Myocyte (in vitro differentiated cells): ENCODE data around the gene HLA-DPA1. TPM values are rescaled to one million over a fixed set of nuclear protein-coding genes. Genes with fewer than 3 reads are reported as not detected.
"Not testable (repeated sequence)": the region's sequence is repeated elsewhere in the genome, so short reads cannot be mapped to it uniquely, and the experiment has no call there.

Experiments
- DNase-seq: peaks from one replicate; pipeline ENCODE4 v3.0.0-alpha.2; 2012; ENCODE audit warnings: low read depth
- polyA plus RNA-seq: library from polyadenylated mRNA; unstranded; fragments of >200 nt; gene quantifications from one replicate; pipeline ENCODE4 v1.2.1, GENCODE V29; 2012; ENCODE audit warnings: missing spikeins
- total RNA-seq: library from RNA; depleted of rRNA; stranded (reverse); fragments of >200 nt; gene quantifications from 2 replicates; pipeline ENCODE4 v1.2.3, GENCODE V29; 2014

Gene HLA-DPA1
- total RNA-seq: 0.27 and 0.68 TPM in 2 replicates
- polyA plus RNA-seq: 0.20 TPM

DNA sequence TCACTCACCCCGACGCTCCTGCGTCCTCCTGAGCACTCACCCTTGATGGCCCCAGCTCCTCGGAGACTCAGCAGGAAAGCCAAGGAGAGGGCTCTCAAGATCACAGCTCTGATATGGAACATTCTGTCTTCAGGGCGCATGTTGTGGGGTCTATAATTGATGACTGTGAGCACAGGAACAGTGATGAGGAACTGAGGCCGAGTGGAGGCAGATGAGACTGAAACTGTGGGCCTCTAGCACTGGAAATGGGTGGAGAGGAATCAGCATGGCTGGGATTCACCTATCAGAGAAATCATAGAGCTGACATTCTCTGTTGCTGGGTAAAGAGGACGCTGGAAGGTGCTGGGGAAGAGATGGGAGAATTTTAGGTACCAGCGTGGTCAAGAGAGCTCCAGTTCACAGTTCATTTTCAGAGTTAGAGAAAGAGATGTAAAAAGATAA lies at the start of gene HLA-DPA1:
Gene HLA-DPA1 (minus strand): TSS at position 219 of the 441 bp plus-strand sequence.
- peak; percentile 28 for DNase-seq

- no peak for DNase-seq
Measured at GRCh38 chr6:33123181-33123580, 49.7 kb upstream of the HLA-DPA1 start.

GRCh38 chr6:33120001-33120400 lies 46.6 kb upstream of the HLA-DPA1 start:
- no peak for DNase-seq

DNA sequence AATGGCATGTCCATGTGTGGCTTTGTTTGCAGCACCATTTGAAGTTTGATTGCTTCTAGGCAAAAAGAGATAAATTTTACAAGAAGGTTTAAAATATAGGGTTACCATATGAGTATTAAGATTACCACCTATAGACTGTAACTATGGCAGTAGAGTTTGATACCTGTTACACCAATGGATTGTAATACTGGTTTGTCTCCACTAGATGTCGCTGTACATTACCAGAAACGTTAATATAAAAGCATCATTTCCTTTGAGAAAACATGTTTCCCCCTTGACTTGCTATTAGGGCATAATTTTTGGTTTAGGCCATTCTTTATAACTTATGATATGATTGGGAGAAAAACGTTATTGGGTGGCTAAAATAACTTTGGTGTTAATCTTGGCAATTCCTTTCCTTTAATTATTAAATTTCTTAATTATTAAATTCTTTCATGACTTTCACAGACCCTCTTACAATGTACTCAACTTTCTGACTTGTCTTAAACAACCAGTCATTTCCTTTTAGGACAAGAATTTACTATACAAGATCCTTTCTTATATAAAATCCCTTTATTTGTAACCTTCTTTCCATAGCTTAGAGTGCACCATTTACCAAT lies 45.2 kb upstream of the HLA-DPA1 start:
- peak; percentile 63 for DNase-seq

DNA sequence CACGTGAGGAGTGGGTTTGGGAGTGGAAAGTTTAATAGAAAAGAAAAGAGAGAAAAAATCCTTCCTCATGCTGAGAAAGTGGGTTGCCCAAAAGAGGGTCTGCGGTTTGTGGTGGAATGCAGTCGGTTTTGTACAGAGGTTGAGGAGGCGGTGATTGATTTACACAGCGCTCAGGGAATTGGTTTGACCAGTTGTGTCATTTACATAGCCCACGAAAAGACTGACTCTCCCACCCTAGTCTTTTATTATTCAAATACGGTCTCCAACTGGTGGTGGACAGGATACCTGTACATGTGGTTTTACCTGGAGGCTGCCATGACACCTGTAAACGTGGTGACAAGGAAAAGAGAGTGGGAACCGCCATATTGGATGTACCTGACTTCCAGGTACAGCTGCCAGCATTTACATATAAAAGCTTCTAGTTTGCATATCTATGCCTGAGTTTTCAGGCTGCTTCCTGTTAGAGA lies 44.4 kb upstream of the HLA-DPA1 start:
- DNase-seq: no peak

- DNase-seq: no peak
Measured at GRCh38 chr6:33116841-33117711, 43.6 kb upstream of the HLA-DPA1 start.

DNA sequence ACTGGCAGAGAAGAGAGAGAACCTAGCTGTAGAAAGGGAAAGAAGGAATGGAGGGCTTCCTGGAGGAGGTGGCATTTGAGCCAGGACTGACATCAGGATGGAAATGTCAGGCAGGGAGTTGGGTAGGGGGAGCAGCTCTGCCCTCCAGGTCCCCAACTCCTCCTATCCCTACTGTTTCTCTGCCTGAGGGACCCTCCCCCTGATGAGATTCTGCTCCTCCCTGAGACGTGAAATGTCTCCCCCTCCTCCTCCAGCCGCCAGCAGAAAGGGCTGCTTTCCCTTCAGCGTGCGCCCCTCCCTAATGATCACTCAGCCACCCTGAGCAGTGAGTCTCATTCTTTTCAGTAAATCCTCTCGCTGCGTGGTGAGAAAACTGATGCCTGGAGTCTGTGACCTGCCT lies 43.0 kb upstream of the HLA-DPA1 start:
- no peak for DNase-seq

DNA sequence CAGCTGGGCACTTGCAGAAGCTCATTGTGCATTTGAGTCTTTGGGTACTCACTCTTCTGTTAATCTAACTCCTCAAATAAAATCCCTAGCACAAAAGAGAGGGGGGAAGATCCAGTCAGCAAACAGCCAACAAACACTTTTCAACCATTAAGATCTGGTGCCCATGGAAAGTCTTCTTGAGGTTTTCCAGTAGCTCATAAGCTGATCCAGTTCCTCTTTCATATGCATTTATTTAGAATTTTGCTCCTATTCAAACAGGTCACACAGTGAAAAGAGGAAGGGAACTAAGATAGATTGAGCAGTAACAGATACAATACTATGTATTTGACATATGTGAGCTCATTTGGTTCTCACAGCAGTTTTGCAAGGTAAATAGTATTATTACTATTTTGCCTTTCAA lies 41.0 kb upstream of the HLA-DPA1 start:
- DNase-seq: no peak

DNA sequence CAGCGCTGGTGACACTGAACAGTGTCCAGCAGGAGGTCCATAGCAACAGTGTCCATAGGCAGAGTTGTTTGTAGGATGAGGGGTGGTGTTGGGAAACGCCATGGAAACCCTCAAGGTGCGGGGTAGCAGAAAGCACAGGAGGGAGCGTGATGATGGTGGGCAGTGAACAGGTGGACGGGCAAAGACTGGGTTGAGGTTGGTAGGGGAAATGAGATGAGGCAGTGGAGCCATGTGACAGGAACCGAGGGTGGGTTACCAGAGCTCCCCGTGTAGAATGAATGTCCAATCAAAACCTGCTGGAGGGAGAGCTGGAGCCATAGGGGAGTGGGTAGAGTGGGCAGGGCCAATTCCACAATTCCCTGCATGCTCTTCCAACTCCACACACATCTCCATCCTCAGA lies 40.3 kb upstream of the HLA-DPA1 start:
- DNase-seq: no peak

DNA sequence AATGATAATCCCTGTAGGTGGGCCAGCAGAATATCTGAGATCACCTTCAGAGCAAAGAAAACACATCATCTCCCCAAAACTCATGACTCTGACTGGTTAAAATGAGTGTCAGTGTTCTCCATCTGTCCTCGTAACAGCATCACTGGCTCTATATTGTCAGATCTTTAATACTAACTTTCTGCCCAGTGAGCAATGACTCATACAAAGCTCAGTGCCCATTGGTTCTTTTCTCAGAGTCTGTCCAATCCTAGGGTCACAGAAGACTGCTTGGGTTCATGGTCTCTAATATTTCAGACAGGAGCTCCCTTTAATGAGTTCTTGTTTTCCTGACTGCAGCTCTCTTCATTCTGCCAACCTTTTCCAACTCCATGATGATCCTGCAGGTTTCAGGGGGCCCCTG lies 38.7 kb upstream of the HLA-DPA1 start:
- peak; percentile 74 for DNase-seq

DNA sequence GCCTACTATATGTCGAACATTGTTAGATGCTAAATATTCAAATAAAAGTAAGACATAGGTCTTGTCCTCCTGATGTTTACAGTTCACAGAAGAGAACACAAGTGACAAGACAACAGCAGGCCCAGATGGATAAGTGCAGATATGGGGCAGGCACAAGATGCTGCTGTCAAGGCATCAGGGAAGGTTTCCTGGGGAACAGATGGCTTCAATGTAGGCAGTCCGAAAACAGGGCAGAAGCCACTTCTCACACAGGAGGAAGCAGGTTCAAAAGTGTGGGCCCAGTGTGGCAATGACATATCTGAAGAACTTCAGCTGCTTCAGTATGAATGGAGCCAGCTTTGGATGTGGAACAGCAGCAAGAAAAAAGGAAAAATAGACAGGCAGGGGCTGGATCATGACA lies 34.9 kb upstream of the HLA-DPA1 start:
- no peak for DNase-seq

DNA sequence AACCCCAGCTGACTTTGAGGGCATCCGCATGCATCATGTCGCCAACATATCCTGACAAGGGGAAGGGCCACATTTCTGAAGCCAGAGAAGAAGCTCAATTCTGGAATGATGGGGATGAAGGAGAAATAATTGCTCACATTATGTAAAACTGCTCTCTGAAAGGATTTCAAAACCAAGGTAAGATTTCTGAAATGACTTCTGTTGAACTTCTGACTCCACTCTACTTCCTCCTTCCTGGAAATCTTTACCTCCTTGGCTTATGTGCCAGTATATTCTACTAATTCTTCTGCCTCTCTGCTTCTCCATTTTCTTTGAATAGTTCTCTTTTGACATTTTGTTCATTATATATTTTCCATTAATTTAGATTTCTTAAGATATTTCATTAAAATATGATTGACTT lies 34.2 kb upstream of the HLA-DPA1 start:
- no peak for DNase-seq

DNA sequence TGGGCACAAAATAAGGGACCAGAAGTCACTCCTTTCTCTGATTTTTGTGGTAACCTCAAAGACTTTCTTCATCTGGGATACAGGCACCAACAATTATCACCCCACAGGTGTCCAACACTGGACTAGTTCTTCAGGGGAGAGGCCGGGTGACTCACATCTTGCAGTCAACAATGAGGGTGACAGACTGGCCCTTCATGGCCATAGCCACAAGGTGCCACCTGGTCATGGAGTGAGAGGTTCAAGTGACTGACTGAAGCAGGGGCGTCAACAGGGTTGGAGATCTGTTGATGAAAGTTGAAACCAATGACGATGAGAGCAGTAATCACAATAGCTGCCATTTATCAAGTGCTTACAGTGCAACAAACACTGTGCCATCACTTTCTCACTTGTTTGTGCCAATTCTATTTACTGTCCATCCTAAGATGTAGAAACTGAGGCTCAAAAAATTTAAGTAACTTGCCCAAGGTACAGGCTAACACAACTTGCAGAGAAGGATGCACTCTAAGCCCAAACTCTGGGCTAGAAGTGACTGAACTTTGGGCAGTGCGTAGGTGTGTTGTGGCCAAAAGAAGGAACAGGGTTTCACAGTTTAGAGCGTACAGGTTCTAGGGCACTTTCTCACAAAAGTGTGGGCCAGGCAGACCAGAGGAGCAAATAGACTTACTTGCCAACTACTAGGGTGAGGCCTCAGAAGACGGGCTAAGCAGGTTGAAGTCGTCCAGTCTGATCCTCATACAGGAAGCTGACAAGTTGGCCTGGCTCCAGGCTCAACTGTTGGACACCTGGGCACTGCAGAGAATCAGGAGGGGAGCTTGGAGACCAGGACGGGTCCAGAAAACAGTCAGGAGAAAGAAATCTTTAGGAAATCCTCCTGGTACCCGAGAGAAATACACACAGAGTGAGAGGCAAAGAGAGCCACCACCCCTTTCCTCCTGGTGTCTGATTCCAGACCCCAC lies 32.7 kb upstream of the HLA-DPA1 start:
- no peak for DNase-seq

GRCh38 chr6:33105386-33105785 lies 31.9 kb upstream of the HLA-DPA1 start:
- no peak for DNase-seq

GRCh38 chr6:33104887-33105286 lies 31.4 kb upstream of the HLA-DPA1 start:
- DNase-seq: no peak

DNA sequence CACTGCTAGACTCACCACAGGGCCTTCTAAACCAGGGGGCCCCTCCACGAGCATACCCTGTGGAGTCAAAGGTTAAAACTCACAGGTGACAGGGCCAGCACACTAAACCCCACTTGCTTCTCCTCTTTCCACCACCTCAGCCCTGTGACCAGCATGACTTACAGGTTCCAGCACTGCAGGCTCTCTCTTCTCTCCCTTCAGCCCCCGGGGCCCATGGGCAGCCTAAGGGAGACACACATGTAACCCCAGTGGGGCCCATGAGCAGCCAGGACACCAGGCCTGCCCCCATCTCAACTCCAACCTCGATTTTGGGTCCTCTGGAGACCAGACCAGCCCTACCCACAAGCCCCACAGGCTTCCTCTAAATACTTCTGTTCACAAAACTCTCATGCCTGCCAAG lies 30.3 kb upstream of the HLA-DPA1 start:
- no peak for DNase-seq

- not testable (repeated sequence) for DNase-seq
Measured at GRCh38 chr6:33101121-33101737, 27.8 kb upstream of the HLA-DPA1 start.

- no peak for DNase-seq
Measured at GRCh38 chr6:33095681-33096080, 22.2 kb upstream of the HLA-DPA1 start.

GRCh38 chr6:33093855-33094254 lies 20.4 kb upstream of the HLA-DPA1 start:
- no peak for DNase-seq

- no peak for DNase-seq
Measured at GRCh38 chr6:33092385-33092784, 18.9 kb upstream of the HLA-DPA1 start.

DNA sequence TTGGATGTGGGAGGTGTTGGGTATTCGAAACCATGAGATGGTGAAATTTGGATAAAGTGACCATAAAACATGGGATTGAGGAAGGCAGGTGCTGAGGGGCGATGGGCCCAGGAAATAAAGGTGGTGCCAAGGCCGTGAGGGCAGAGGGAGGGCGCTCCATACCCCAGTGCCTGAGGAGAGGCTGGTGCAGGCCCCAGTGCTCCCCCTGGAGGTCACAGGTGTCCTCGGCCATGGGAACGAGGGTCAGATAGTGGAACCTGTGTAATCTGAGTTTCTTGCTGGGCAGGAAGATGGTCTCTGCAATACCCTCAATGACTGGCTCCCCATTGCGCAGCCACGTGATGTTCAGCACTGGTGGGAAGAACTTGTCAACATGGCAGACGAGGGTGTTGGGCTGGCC lies 18.5 kb upstream of the HLA-DPA1 start:
- DNase-seq: no peak
